ENCODE data around the gene GRIK3. TPM values are rescaled to one million over a fixed set of nuclear protein-coding genes. Genes with fewer than 3 reads are reported as not detected.

GRIK3 gene
- total and polyA plus RNA-seq, 2 of the 8 experiments (the other 6 are each of a cell fraction or from before 2014, with no cell fraction given) = 2.1 to 3.4 TPM

GRCh38 chr1:36889478-36890226 lies 144.7 kb downstream of the GRIK3 start:
- H2BK5ac ChIP-seq (ENCODE audit: low read depth, low read length) = no peak overlapping the region
- H3K23ac ChIP-seq (ENCODE audit: insufficient read length) = no peak overlapping the region
- no peak overlapping the region for H2BK15ac ChIP-seq (ENCODE audit: low read length)
- no peak overlapping the region for H3K14ac ChIP-seq (ENCODE audit: insufficient read length)
- DNase-seq (ENCODE audit: low read depth in 1 of 2, low spot score in 2 of 2) (peak in 1 of 2 experiments; percentile 32), FAIRE-seq (no peak)
- no peak overlapping the region for H4K91ac ChIP-seq (replicated peaks; ENCODE audit: insufficient read length, low read length)
- no peak overlapping the region for H4K8ac ChIP-seq (ENCODE audit: extremely low read depth, insufficient read depth, low read length)
- H3K9me3 ChIP-seq (ENCODE audit: insufficient read depth in 2 of 2, low read depth in 1 of 2, low read length in 1 of 2) = no peaks in the 10 kb centered on the region
- no peak overlapping the region for H2BK120ac ChIP-seq (replicated peaks; ENCODE audit: low read depth, low read length)
- H3K27ac ChIP-seq (ENCODE audit: low read depth, low read length) = no peak overlapping the region
- CTCF ChIA-PET (ENCODE audit: partially characterized antibody) = interaction anchor here (1.3 to 1.5 kb wide), 2 partner anchors 26 to 140 kb away, joined by 3 to 5 read pairs; no protein-coding TSS in a partner anchor
- POLR2A ChIA-PET (ENCODE audit: partially characterized antibody) = no interaction called here
- no peaks in the 10 kb centered on the region for H4K20me1 ChIP-seq (replicated peaks in 1 of 2; ENCODE audit: control insufficient read depth in 1 of 2, insufficient read depth in 2 of 2, low read length in 2 of 2)
- H3K4me3 ChIP-seq (ENCODE audit: extremely low read depth in 1 of 4, insufficient read depth in 2 of 4, low read depth in 3 of 4, low read length in 4 of 4) = no peak overlapping the region
- H3K56ac ChIP-seq (replicated peaks; ENCODE audit: insufficient read length, low read depth, low read length) = no peak overlapping the region
- H3K79me1 ChIP-seq (ENCODE audit: low read depth, low read length) = no peaks in the 10 kb centered on the region
- 87% methylated on average over 7 of the region's 7 CpGs; no CpG with 5 or more reads in 1 of the 2 experiments for WGBS, 2 experiments (ENCODE audit: extremely low coverage in 1 of 2, insufficient coverage in 1 of 2, insufficient read length in 1 of 2, insufficient replicate concordance in 2 of 2, low coverage in 1 of 2, low lambda C conversion rate in 2 of 2, missing lambda C conversion rate in 1 of 2)
- no peak overlapping the region for H4K5ac ChIP-seq (ENCODE audit: insufficient read length, low read depth, low read length)
- no peak overlapping the region for H2BK20ac ChIP-seq (ENCODE audit: low read length)
- H3K27me3 ChIP-seq (replicated peaks in 1 of 4; ENCODE audit: control insufficient read depth in 3 of 4, extremely low read depth in 1 of 4, insufficient read depth in 3 of 4, low read length in 3 of 4) = no peaks in the 10 kb centered on the region
- H2BK12ac ChIP-seq (ENCODE audit: low read depth, low read length) = no peak overlapping the region
- H2AFZ ChIP-seq (ENCODE audit: low read length) = no peak overlapping the region
- H3K4ac ChIP-seq (replicated peaks; ENCODE audit: insufficient read length, low read depth, low read length) = no peak overlapping the region
- no peaks in the 10 kb centered on the region for H3K36me3 ChIP-seq (ENCODE audit: control insufficient read depth in 2 of 4, insufficient read depth in 4 of 4, low read length in 3 of 4)
- H3K4me2 ChIP-seq (ENCODE audit: insufficient read depth in 1 of 2, low read depth in 2 of 2, low read length in 2 of 2) = no peak overlapping the region
- no peak overlapping the region for H3K18ac ChIP-seq (ENCODE audit: extremely low read depth, low read length)
- no peaks in the 10 kb centered on the region for H3K23me2 ChIP-seq (ENCODE audit: low read depth, low read length)
- TF ChIP-seq BACH1 (IDR thresholded peaks at IDR 0.05; ENCODE audit: low read length) (no peak), TCF12 (IDR thresholded peaks at IDR 0.05; ENCODE audit: low read depth, low read length) (no peak), SIRT6 (IDR thresholded peaks at IDR 0.05; ENCODE audit: low read length) (no peak)
- no peaks in the 10 kb centered on the region for H3K79me2 ChIP-seq (ENCODE audit: control insufficient read depth in 1 of 2, insufficient read depth in 2 of 2, low read length in 2 of 2)
- peaks cover 0 to 3% (median 0%) of the 10 kb centered on the region in 4 experiments; a peak in 2 of 7 replicates for H3K4me1 ChIP-seq (replicated peaks in 1 of 4; ENCODE audit: control insufficient read depth in 3 of 4, insufficient read depth in 4 of 4, low read length in 3 of 4)
- H2AK5ac ChIP-seq (ENCODE audit: low read depth, low read length) = no peak overlapping the region
- no peak overlapping the region for H3K9ac ChIP-seq (replicated peaks in 1 of 4; ENCODE audit: extremely low read depth in 1 of 4, low read depth in 3 of 4, low read length in 3 of 4)
